Thoracic aorta (tissue), 2 donors: Measurements from ENCODE around the gene SMARCD1. TPM values are rescaled to one million over a fixed set of nuclear protein-coding genes. Genes with fewer than 3 reads are reported as not detected.
A peak's percentile ranks its signal among the peaks of the same experiment; 100 is the strongest.

Experiments used
- ATAC-seq: fragments of 150-250 bp; one replicate; pipeline ENCODE4 v1.8.0; 2017; ENCODE audit warnings: low read depth; ENCODE audit not compliant: insufficient number of reproducible peaks, low FRiP score
- DNase-seq: peaks from one replicate; pipeline ENCODE4 v3.0.0-alpha.2; 2020; ENCODE audit warnings: low spot score
- H3K27ac ChIP-seq, 2 donors: fragments of 200-600 bp; sonication (generic); 1 replicate in 1 of 2; 2 replicates in 1 of 2; pipeline ENCODE4 v1.5.1; 2016; ENCODE audit warnings: mild to moderate bottlenecking in 2 of 2, moderate library complexity in 2 of 2
- H3K27me3 ChIP-seq: fragments of 200-600 bp; sonication (generic); replicated peaks from 2 replicates; pipeline ENCODE4 v1.6.0; 2016; ENCODE audit warnings: mild to moderate bottlenecking; ENCODE audit not compliant: insufficient read depth
- H3K36me3 ChIP-seq: fragments of 200-600 bp; sonication (generic); one replicate; pipeline ENCODE4 v1.5.1; 2016
- H3K4me1 ChIP-seq, 2 donors: fragments of 200-600 bp; sonication (generic); 1 replicate in 1 of 2; 2 replicates in 1 of 2; pipeline versions ENCODE4 v1.5.1 to v1.6.0; 2016; ENCODE audit warnings: low read depth in 2 of 2, mild to moderate bottlenecking in 1 of 2; ENCODE audit not compliant: control insufficient read depth in 1 of 2
- H3K4me3 ChIP-seq: fragments of 200-600 bp; sonication (generic); 2 replicates; pipeline ENCODE4 v1.5.1; 2016; ENCODE audit warnings: mild to moderate bottlenecking
- H3K9me3 ChIP-seq: fragments of 200-600 bp; sonication (generic); 2 replicates; pipeline ENCODE4 v1.5.1; 2016
- CTCF ChIP-seq: fragments of 200-600 bp; sonication (generic); IDR thresholded peaks from one replicate; pipeline ENCODE4 v1.5.1; 2019; ENCODE audit warnings: antibody characterized with exemption
- total RNA-seq, 2 donors: library from RNA; depleted of rRNA; stranded (reverse); fragments of >200 nt; gene quantifications; one replicate each; pipeline versions ENCODE4 v1.1.0 to v1.2.3, GENCODE V29; 2016

The SMARCD1 gene
- total RNA-seq, 2 donors from 2014 or later, result 53.6 to 60.0 TPM

DNA sequence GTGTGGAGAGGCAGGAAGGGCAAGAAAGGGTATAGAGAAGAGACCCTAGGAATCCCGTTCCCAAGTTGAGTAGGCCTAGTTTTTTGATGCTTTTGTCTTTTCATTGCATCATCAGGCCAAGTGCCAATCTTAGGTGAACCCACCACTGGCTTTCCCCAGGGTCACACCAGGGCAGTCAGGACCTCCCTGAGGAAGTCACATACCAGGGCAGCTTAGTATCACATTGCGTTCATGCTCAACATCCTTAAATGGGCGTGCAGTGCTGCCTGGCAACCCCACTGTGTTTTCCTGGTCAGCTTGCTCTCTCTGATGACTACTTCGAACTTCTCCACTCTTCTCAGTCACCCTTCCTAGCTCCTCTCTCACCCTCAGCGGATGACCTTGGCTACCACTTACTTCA is 18.7 kb upstream of the SMARCD1 start:
- no peaks in the 10 kb centered on the region for H3K9me3 ChIP-seq
- peak; percentile 57 for ATAC-seq
- H3K4me1 ChIP-seq, result peaks cover 0 to 19% of the 10 kb centered on the region in 2 donors
- H3K27ac ChIP-seq, result no peak overlapping the region
- no peak overlapping the region for H3K4me3 ChIP-seq
- TF ChIP-seq CTCF, result no peak
- H3K36me3 ChIP-seq, result no peaks in the 10 kb centered on the region
- DNase-seq, result peak; percentile 34
- no peaks in the 10 kb centered on the region for H3K27me3 ChIP-seq

GRCh38 chr12:50069069-50069468 is 16.1 kb upstream of the SMARCD1 start:
- Histone ChIP-seq H3K27ac (no peak overlapping the region), H3K27me3 (no peaks in the 10 kb centered on the region), H3K9me3 (no peaks in the 10 kb centered on the region), H3K4me3 (no peak overlapping the region), H3K36me3 (no peaks in the 10 kb centered on the region), H3K4me1 (peaks cover 0 to 19% of the 10 kb centered on the region in 2 donors)
- no peak for ATAC-seq
- no peak for DNase-seq
- TF ChIP-seq CTCF, result no peak

GRCh38 chr12:50069539-50069938 is 15.6 kb upstream of the SMARCD1 start:
- H3K9me3 ChIP-seq, result no peaks in the 10 kb centered on the region
- H3K36me3 ChIP-seq, result no peaks in the 10 kb centered on the region
- H3K27me3 ChIP-seq, result no peaks in the 10 kb centered on the region
- no peak for TF ChIP-seq CTCF
- DNase-seq (no peak), ATAC-seq (no peak)
- peaks cover 0 to 19% of the 10 kb centered on the region in 2 donors for H3K4me1 ChIP-seq
- H3K27ac ChIP-seq, result no peak overlapping the region
- H3K4me3 ChIP-seq, result no peak overlapping the region

- no peak for DNase-seq
- no peaks in the 10 kb centered on the region for H3K36me3 ChIP-seq
- H3K4me3 ChIP-seq, result no peak overlapping the region
- H3K9me3 ChIP-seq, result no peaks in the 10 kb centered on the region
- H3K4me1 ChIP-seq, result peaks cover 0 to 19% of the 10 kb centered on the region in 2 donors
- no peaks in the 10 kb centered on the region for H3K27me3 ChIP-seq
- peak; percentile 87 for TF ChIP-seq CTCF
- ATAC-seq, result peak; percentile 51
- H3K27ac ChIP-seq, result no peak overlapping the region
Measured at GRCh38 chr12:50070314-50071060, 14.7 kb upstream of the SMARCD1 start.

DNA sequence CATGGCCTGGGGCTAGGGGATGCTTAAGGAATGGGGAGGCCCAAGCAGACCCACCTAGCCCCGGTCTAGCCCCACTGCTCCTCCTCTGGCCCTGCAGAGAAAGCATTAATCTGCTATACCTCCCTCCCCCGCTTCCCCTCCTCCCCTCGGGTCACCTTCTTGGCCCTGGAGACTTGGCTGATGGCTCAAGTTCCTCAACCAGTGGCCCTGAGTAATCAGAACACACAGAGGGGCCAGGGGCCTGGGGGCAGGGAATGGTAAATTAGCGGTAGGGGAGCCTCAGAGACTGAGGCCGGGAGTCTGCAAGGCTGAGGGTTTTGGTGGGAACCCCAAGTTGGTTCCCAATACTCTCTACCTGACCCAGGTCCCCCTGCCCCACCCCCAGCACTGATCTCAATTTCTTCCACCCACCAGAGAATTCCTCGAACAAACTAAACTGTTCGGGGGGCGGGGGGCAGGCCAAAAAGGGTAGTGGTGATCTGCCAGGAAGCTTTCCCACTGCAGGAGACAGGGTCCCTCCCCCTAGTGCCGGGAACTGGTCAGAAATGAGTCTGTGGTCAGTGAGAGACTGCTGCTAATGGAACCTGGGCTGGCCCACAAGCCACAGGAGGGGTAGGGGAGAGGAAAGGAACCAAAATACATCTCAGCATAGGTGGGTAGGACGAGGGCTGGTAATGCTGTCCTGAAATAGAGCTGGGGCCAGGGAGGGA is 12.8 kb upstream of the SMARCD1 start:
- no peak for DNase-seq
- peaks cover 0 to 3% of the 10 kb centered on the region in 2 donors for H3K4me1 ChIP-seq

More for the DNA sequence above, 12.8 kb upstream of the SMARCD1 start:
- Histone ChIP-seq H3K27ac (no peak overlapping the region), H3K9me3 (no peaks in the 10 kb centered on the region), H3K4me3 (no peak overlapping the region), H3K27me3 (no peaks in the 10 kb centered on the region), H3K36me3 (no peaks in the 10 kb centered on the region)
- TF ChIP-seq CTCF, result no peak
- ATAC-seq, result no peak
